Measurements from ENCODE around the gene SART3. TPM values are rescaled to one million over a fixed set of nuclear protein-coding genes. Genes with fewer than 3 reads are reported as not detected.

SART3 gene
- total RNA-seq, 1 experiment from 2014 or later = 89.4 TPM

DNA sequence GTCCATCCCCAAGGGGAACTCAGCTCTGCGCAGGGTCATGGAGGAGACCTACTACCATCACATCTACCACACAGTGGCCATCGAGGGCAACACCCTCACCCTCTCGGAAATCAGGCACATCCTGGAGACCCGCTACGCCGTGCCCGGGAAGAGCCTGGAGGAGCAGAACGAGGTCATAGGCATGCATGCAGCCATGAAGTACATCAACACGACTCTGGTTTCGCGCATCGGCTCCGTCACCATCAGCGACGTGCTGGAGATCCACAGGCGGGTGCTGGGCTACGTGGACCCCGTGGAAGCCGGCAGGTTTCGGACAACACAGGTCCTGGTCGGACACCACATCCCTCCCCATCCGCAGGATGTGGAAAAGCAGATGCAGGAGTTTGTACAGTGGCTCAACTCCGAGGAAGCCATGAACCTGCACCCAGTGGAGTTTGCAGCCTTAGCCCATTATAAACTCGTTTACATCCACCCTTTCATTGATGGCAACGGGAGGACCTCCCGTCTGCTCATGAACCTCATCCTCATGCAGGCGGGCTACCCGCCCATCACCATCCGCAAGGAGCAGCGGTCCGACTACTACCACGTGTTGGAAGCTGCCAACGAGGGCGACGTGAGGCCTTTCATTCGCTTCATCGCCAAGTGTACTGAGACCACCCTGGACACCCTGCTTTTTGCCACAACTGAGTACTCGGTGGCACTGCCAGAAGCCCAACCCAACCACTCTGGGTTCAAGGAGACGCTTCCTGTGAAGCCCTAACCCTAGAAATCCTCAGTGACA, 42.1 kb downstream of the SART3 start:
- no peak overlapping the region for H2AFZ ChIP-seq (ENCODE audit: low read length)
- H3K79me1 ChIP-seq (ENCODE audit: insufficient read depth, low read depth, low read length, poor library complexity, severe bottlenecking) = peaks cover 5% of the 10 kb centered on the region
- no peak overlapping the region for H2AK5ac ChIP-seq (ENCODE audit: insufficient read length, low read length)
- no peak overlapping the region for H3K23ac ChIP-seq (ENCODE audit: insufficient read length, low read depth, low read length)
- no peaks in the 10 kb centered on the region for H3K79me2 ChIP-seq (ENCODE audit: insufficient read depth, low read length)
- no peaks in the 10 kb centered on the region; the same call in 1 of the 2 replicates for H3K27me3 ChIP-seq (ENCODE audit: insufficient read depth, low read length)
- peaks cover 6% of the 10 kb centered on the region for H3K23me2 ChIP-seq (ENCODE audit: insufficient read length, low read depth, low read length, poor library complexity, severe bottlenecking)
- no peaks in the 10 kb centered on the region for H3K9me3 Mint-ChIP-seq
- no peak overlapping the region for H2BK15ac ChIP-seq (ENCODE audit: low read depth, low read length)
- no peak overlapping the region for H4K8ac ChIP-seq (replicated peaks; ENCODE audit: insufficient read length, low read depth, low read length)
- no peak overlapping the region for H2BK120ac ChIP-seq (ENCODE audit: low read depth, low read length, poor library complexity, severe bottlenecking)
- H3T11ph ChIP-seq (ENCODE audit: low read length) = no peak overlapping the region
- H3K27ac Mint-ChIP-seq = no peak overlapping the region
- no peak overlapping the region for H4K5ac ChIP-seq (ENCODE audit: insufficient read length, low read depth, low read length)
- no peak for TF ChIP-seq CTCF (conservative IDR thresholded peaks at IDR 0.05)
- no peak overlapping the region for H3K18ac ChIP-seq (ENCODE audit: insufficient read length, low read depth, low read length)
- H3K4me1 Mint-ChIP-seq = peaks cover 10% of the 10 kb centered on the region in 2 experiments
- no CpG with 5 or more reads among the region's 39 CpGs for WGBS (ENCODE audit: extremely low coverage, insufficient read length, low lambda C conversion rate)
- H2BK12ac ChIP-seq (ENCODE audit: insufficient read length, low read depth, low read length) = no peak overlapping the region
- no peak overlapping the region for H3K4ac ChIP-seq (ENCODE audit: low read depth, low read length)
- peaks cover 30 to 67% (median 59%) of the 10 kb centered on the region in 3 experiments; a peak in 6 of 7 replicates for H3K36me3 Mint-ChIP-seq (ENCODE audit: insufficient read depth in 1 of 3, low read depth in 3 of 3)
- H4K20me1 ChIP-seq (ENCODE audit: control insufficient read depth, insufficient read depth, insufficient read length) = peaks cover 2% of the 10 kb centered on the region
- H3K14ac ChIP-seq (ENCODE audit: insufficient read depth, low read length) = no peak overlapping the region
- no peaks in the 10 kb centered on the region for H3K9me3 ChIP-seq (ENCODE audit: control insufficient read depth, low read depth, low read length)
- no peak overlapping the region for H3K4me3 Mint-ChIP-seq
- no peak overlapping the region for H2BK20ac ChIP-seq (ENCODE audit: low read depth, low read length, poor library complexity, severe bottlenecking)
- DNase-seq = no peak
- no peak overlapping the region for H4K91ac ChIP-seq (ENCODE audit: insufficient read length, low read depth, low read length)
- H3K27me3 Mint-ChIP-seq (ENCODE audit: low read depth) = no peaks in the 10 kb centered on the region; the same call in 1 of the 2 replicates
- H3K27ac ChIP-seq (ENCODE audit: insufficient read length, low read depth, low read length) = no peak overlapping the region
- H3K4me1 ChIP-seq (ENCODE audit: insufficient read depth, low read length) = peaks cover 3% of the 10 kb centered on the region; the same call in 1 of the 2 replicates
- H3K56ac ChIP-seq (ENCODE audit: insufficient read length, low read depth, low read length) = no peak overlapping the region
- no peak overlapping the region for H3K4me2 ChIP-seq (ENCODE audit: insufficient read depth, insufficient read length, low read length)
- H2BK5ac ChIP-seq (ENCODE audit: insufficient read length, low read length) = no peak overlapping the region
- H3K9ac ChIP-seq (ENCODE audit: extremely low read depth, insufficient read length, low read length) = no peak overlapping the region

All from H9 (cell line).